Activated CD8-positive, alpha-beta memory T cell treated with anti-CD3 and anti-CD28 coated beads, Interleukin-2, amount 50 U/mL, for 1 hour (primary cell): ENCODE measurements around the gene ANKK1.

Experiments used
- DNase-seq: peaks from one replicate; pipeline ENCODE4 v3.0.0-alpha.2; 2020; ENCODE audit errors: extremely low read depth

Gene ANKK1

DNA sequence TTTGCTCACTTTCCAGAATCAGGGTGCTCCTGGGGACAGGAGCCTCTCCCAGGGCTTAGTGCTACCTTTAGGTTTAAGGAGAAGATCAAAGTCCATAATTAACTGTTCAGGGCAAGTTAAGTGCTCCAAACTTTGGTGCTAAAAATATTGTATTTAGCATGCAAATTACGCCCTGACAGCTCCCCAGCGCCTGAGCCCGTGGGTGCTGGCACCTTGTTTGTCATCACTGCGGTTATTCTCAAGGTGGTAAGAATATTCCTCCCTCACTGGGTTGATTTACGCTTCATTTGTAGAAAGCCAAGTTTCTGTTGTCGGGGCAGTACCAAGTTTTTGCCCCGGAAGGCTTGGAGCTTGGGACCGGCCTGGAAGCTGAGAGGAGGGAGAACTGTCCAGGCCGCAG is 21.3 kb downstream of the ANKK1 start:
- no peak for DNase-seq

DNA sequence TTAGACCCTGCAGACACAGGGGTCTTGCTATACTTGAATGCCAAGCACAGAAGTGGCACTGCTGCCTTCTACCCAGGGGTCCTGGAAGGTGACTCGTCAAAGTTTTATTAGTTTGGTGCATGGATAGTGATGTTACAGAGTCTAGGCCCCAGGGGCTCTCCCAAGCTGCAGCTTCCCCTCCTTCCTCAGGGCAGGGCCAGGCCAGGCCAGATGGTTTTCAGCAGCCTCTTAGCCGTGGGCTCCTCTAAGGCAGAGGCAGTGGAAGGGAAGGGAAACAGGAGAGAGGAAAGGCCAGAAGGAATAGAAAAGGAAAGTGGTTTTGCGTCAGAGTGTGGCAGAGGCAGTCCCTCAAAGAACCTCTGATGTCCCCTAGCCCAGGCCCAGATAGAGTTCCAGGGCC is 21.9 kb downstream of the ANKK1 start:
- DNase-seq = no peak

DNA sequence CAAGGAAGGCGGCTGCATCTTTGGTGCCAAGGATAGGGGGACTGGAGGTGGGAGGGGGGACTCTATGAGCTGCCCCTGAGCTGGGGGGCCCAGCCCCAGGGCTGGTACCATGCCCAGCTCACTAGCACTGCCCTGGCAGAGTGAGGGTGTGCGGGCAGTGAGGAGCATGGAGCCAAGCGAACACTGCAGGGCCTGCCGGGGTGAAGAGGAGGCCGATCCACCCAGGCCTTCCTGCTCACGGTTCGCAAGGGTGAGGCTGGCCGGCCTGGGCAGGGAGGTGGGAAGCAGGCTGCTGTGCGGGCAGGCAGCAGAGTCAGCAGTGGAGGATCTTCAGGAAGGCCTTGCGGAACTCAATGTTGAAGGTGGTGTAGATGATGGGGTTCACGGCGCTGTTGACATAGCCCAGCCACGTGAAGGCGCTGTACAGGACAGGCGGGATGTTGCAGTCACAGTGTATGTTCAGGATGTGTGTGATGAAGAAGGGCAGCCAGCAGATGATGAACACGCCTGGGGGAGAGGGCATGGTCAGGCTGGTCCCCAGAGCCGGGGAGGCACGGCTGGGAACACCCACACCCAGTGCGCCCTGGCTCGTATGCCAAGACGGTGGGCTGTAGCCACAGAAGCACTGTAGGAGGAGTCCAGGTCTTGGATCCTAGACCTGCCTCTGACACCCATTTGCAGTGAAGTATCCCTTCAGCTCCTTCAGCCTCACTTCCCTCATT is 23.0 kb downstream of the ANKK1 start:
- no peak for DNase-seq

DNA sequence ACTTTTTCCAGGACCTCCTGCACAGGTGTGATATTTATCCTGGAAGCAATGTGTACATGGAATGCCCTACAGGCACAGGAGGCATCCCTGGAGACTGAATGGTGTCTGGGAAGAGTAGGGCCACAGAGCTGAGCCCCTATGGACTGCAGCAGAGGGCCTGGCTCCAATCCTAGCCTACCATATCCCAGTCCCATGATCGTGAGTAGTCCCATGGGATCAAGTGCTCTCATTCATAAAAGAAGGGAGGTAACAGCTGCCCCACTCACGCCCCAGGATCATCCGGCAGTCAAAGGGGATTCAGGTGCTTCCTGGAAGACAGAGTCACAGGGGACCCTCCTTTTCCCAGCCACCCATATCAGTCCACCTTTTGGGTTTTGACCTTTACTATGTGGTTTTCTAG is 24.0 kb downstream of the ANKK1 start:
- no peak for DNase-seq

DNA sequence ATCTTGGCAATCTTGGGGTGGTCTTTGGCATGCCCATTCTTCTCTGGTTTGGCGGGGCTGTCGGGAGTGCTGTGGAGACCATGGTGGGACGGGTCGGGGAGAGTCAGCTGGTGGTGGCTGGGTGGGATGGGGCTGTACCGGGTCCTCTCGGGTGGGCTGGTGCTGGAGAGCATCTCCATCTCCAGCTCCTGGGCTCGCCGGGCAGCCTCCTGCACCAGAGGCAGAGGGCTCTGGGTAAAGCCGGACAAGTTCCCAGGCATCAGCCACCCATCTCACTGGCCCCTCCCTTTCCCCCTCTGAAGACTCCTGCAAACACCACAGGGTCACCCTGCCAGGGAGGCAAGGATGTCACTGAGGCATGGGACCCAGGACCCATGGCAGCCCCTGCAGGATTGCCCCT is 25.1 kb downstream of the ANKK1 start:
- no peak for DNase-seq

DNA sequence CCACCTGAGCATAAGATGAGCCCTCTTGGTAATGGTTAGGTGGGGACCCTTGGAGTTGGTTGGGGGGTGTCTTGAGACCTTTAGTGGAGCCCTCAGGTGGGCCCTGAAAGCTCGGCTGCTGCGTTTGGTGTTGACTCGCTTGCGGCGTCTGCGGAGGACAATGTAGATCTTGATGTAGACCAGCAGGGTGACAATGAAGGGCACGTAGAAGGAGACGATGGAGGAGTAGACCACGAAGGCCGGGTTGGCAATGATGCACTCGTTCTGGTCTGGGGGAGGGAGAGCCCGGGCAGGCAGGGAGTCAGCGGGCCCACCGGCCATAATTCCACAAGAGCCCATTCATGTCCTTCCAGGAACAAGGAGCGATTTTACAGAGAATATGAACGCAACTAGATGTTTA is 27.8 kb downstream of the ANKK1 start:
- DNase-seq = no peak

DNA sequence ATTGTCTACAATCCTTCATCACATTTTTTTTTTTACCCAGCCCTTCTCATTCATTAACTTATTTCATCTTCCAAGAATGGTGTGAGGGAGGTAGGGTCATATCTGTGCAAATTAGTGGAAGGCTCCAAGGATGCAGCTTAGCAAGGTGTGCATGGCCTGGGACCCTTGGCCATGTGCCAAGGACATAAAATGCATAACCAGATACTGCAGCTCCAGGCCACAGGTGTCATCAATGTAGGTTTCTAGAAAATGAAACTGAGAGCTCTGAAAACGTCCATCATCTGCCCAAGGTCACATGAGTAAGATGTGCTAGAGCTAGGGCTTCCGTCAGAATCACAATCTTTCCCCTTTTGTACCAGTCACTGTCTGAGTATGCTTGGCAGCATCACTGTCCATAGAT is 29.8 kb downstream of the ANKK1 start:
- DNase-seq = no peak

DNA sequence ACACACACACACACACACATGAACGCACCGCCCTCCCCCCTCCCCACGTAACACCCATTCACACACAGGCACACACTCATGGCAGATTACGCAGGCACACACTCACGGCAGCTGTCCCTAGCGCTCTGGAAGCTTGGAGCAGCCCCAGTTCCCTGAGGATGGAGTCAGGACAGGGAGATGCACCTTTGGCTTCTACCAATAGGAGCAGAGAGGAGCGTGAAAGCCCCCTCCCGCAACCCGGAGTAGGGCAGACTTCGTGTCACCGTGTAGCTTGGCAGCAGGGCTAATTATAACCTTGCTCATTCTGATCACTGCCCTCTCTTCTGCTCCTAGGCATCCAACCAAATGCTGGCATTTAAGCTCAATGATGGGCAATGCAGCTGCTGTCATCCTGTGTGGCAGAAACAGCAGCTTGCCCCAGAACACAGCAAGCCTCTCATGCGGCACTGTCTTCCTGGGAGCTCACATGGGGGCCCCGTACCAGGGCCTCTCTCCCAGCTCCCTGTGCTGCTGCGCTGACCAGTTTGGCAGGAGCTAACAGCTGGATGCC is 31.9 kb downstream of the ANKK1 start:
- DNase-seq = no peak

DNA sequence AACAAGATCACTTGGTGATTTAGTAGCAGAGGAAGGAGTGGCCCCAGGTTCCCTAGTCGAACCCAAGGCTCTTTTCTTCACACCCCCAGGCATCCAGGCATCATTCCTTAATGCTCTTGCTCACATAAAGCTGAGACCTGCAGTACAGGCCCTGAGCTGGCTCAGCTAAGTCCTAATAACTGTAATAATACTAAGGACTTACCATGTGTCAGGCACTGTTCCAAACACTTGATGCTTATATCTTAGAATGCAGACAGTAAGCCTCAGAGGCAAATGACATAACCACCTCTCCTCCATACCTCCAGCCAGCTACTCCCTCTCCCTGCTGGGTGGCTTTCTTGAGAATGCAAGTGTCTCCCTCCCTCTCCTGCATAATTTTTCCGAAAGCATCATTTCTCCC is 33.2 kb downstream of the ANKK1 start:
- no peak for DNase-seq

DNA sequence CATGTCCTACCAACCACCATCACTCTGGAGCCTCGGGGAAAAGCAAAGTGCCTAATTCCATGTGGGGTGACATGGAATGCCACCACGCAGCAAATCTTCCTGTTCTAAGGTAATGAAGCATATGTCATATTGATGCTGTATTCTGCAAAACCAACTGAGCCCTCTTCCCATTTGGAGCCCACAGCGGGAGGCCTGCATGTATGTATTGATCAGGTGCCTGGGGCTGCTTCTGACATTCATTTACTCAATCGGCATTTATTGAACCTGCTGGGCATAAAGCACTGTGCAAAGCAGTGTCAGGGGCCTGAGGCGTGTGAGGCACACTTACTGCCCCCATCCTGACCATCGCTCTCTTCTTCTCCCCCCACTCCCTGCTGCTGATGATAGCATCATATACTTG is 39.1 kb downstream of the ANKK1 start:
- DNase-seq = no peak

DNA sequence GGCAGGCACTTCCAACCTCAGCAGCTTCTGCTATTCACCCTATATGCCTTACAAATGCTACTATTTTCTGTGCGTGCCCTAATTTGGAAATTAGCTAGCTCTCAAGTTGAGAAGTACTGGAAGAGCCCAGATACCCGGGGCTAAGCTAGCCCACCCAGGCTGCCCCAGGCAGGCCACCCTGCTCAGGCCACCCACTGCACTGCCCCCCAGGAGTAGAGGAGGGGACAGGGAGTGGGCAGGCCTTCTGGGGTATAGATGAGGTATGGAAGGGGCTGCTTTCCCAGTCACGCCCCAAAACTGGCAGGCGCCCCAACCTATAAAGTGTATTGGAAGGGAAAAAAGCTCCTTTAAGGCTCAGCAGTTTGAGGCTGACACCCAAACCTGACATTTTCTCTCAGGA is 44.2 kb downstream of the ANKK1 start:
- DNase-seq = no peak

DNA sequence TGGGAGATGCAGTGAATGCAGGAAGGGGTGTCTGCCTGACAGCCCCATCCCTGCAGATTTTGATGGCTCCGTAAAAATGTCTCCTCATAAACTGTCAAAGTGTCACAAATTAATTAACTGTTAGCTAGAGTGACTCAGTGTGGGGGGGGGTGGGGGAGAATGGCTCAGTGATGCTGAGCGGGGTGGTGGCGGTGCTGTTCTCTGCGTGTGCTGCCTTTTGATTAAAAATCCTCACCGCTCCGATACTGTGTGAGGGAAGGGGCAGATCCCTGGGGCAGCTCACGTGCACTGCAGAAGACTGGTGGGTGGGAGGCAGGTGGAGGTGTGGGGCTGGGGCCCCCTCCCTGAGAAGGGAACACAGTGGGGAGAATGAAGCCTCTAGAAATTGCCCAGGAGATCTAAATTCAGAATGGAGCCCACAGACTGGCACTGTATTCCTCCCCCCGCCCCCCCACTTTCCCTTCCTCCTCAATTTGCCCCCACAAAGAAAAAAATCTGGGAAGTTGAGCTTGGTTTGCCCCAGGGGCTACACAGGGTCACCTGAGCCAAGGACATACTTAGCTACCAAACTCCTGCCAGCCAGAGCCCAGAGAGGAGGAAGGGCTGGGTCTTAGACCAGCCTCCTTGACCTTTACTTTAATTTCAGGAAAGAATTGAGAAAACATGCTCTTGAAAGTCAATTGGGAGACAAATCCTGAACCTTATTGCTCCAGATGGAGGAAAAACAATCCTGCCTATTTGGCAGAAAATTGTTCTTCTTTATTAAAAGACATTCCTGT is 47.8 kb downstream of the ANKK1 start:
- DNase-seq = no peak

DNA sequence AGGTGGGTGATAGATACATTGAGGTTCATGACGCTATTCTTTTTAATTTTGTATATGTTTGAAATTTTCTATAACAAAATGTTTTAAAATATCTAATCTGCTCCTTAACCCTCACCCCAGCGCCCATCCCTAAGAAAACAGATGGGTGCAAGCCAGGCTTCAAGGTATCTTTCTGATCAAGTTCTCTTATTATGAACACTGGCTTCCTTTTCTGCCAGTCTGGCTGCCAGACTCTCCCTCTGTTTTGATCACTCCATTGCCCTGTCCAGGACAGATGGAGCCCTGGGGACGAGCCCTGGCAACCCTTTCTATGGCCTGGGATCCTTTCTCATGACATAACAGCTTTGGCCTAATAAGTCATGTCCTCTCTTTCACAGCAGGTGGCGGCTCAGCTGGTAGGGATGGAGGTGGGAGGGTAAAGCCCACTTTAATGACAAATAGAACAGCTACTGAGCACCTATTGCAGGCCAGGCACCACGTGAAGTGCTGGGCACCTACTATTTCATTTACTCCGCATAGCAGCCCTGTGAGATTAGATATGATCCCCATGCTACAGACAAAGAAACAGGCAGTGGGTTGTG is 49.2 kb downstream of the ANKK1 start:
- no peak for DNase-seq

DNA sequence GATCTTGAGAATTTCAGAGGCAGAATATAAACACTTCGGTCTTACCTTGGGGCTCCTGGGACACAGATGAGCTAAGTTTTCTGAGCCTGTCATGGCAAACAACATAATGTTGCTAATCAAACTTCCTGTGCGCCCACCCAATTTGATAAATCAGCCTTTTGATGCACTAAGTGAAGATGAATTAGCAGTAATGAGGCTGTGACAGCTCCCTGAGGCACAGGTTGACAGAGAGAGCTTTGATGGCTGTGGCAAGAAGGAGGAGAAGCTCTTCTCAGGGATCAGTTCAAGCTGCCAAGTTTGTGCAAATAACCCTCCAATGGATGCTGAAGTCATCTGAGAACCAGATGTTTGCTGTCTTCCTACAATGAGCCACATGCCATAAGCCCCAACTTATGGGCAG is 53.2 kb downstream of the ANKK1 start:
- DNase-seq = no peak

DNA sequence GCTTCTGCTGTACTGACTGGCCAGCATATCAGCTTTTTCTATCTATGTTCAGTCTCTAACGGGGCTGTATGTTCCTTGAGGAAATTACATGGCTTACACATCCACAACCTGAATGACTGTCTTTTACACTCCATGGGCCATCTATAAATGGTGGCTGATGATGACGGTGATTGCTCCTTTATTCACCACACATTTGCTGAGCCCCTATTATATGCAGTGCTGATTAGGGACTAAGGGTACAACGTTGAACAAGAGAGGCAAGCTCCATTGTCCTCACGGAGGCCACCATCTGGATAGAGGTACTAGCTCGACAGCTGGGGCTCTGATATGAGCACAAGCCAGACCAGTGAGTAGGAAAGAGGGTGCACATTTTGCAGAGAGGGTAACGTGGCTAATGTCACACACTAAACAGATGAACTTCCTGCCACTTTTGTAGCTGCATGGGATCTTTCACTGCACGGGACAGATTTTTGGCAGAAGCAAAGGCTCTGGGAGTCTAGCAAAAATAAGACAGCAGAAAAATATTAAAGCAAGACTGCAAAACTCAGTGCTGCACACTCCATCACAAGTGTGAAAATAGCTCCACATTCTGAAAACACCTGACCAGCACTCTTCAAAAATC is 57.0 kb downstream of the ANKK1 start:
- DNase-seq = no peak

DNA sequence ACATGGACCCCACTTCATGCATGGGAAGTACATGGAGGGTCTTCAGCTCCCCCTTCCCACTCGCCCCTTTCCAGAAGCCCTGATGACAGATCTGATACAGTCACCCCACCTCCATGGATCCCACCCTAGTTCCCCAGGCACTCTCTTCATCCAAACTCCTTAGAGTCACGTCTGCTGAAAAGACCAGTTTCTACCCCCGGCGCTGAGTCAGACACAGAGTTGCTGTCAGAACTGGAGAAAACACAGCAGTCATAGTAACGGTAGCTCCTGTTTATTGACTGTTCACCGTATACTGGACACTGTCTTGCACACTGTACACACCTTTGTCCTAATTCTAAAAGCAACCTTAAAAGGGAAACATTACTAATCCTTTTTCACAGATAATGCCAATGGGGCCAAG is 58.5 kb downstream of the ANKK1 start:
- DNase-seq = no peak

DNA sequence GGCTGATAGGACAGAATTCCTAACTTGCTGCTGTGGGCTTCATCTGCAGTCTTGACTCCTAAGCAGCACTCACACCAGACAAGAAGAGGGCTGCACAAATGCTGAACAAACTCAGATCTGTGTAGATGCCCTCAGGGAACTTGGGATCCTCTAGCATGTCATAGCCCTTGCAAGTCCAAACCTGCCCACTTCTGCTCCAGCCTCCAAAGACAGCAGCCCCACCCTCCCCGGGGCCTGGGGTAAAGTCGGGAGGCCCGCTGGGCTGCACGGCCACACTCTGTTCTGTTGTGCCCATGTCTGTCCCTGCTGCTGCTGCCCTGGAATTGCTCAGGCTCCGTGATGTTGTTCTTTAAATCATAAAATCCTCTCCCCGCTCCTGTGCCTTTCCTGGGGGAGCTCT is 59.4 kb downstream of the ANKK1 start:
- no peak for DNase-seq

DNA sequence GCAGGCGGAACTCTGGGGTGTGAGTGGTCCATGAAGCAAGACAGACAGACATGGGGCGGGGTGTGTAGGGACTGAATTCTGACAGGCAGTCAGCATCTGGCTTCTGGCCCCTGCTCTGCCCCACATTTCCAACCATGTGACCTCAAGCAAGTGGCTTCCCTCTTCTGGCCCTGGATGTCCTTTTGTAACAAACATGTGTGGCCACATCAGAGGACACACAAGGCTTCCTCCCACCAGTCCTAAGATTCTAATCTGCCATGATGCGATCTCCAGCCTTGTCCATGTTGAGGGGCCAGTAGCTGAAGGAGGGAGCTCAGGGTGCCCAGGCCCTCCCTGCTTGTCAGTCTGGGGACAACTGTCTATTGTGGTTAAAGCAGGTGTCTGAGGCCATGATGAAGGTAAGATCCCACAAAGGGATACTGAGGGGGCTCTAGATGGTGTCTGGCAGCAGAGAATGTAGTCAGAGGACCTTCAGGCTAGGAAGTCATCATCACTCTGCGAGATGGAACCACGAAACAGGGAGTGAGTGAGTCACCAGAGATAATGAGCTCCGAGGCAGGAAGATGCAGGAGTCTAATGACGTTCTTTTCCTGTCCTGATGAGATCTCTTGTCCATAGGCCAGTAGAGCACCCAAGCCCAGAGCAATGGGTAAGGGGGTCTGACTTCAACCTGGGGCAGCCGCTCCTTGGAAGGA is 60.2 kb downstream of the ANKK1 start:
- no peak for DNase-seq

DNA sequence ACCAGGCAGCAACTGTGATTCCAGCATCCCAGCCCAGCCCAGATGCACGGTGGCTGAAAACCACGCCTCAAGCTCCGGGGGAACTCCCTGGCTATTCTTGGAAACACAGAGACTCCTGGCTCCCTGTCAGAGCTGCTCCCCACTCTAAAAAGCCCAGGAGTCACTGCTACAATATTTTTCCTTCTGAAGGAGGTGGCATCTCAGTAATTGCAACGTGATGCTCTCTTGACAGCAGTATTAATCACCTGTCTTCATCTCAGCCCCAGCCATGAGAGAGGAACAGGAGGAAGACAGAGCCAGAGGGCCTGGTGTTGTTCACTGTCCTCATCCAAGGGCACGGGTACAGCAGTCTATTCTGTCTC is 60.7 kb downstream of the ANKK1 start:
- DNase-seq = no peak

DNA sequence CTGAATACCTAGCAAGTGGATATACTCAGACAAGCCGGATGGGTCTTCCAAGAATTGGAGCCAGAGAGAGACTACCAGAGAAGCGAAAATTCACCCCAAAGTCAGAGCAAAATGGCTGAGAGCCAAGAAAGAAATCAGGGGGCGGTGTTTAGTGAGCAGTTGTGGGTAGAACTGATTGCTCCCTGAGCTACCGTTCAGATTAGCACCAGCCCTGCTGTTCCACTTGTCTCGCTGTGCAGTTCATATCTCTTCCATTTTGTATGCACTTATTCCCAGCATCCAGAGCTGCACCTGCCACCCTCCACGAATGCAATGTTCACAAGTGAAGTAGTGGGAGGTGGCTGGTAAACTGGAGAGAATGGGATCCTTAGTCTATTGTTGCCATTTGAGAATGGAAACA is 62.2 kb downstream of the ANKK1 start:
- no peak for DNase-seq
